Adrenal gland (tissue), 12 donors: ENCODE measurements around the gene RALGAPA1. TPM values are rescaled to one million over a fixed set of nuclear protein-coding genes. Genes with fewer than 3 reads are reported as not detected.

Source experiments
- DNase-seq, 7 donors: peaks; one replicate each; pipeline ENCODE4 v3.0.0-alpha.2; 2019 to 2020
- H3K27ac ChIP-seq, 5 donors: fragments of 200-600 bp; sonication (generic) in 4 of 5; 1 replicate in 3 of 5; 2 replicates in 2 of 5; pipeline versions ENCODE4 v1.5.1 to v1.8.0; 2016 to 2020; ENCODE audit warnings: mild to moderate bottlenecking in 1 of 5
- H3K27me3 ChIP-seq: fragments of 200-600 bp; 2 replicates; pipeline ENCODE4 v1.8.0; 2021
- H3K36me3 ChIP-seq, 2 donors: fragments of 200-600 bp; replicated peaks in 1 of 2; 1 replicate in 1 of 2; 2 replicates in 1 of 2; pipeline versions ENCODE4 v1.5.1 to v1.8.0; 2018 to 2022
- H3K4me1 ChIP-seq, 2 donors: fragments of 200-600 bp; replicated peaks in 1 of 2; 1 replicate in 1 of 2; 2 replicates in 1 of 2; pipeline versions ENCODE4 v1.5.1 to v1.8.0; 2018 to 2021
- H3K4me3 ChIP-seq, 4 donors: fragments of 200-600 bp; sonication (generic) in 3 of 4; one replicate each; pipeline ENCODE4 v1.5.1; 2016 to 2018
- H3K9me3 ChIP-seq, 3 donors: fragments of 200-600 bp; sonication (generic) in 1 of 3; replicated peaks in 1 of 3; 1 replicate in 2 of 3; 2 replicates in 1 of 3; pipeline versions ENCODE4 v1.5.1 to v1.8.0; 2016 to 2021
- POLR2A ChIP-seq, 2 donors: fragments of 450-650 bp; IDR thresholded peaks; one replicate each; pipeline ENCODE4 v1.6.1; 2017; ENCODE audit warnings: antibody characterized with exemption in 2 of 2, mild to moderate bottlenecking in 2 of 2, moderate library complexity in 1 of 2
- WGBS, 4 donors: extraction: QIAGEN DNeasy Blood & Tissue Kit in 2 of 4; methylation state at CpG; one replicate each; pipeline versions ENCODE4 v1.1.5 to v1.1.7; 2013 to 2017; 5-methylcytosine and 5-hydroxymethylcytosine counted together
- intact Hi-C, 2 donors: fragments of 100-400 bp; cut with DNase I; formaldehyde crosslinking; loops; one replicate each; pipeline versions ENCODE4 v1.14.1 to v1.15.0; 2022 to 2023
- polyA plus RNA-seq, 3 donors: library from polyadenylated mRNA; stranded (reverse); fragments of 200-250 nt in 2 of 3; fragments of 350-450 nt in 1 of 3; fragmentation: Illumina TruSeq in 1 of 3; extraction: RNeasy Lipid Tissue Mini Kit (QIAGEN cat#74804) in 1 of 3; gene quantifications; one replicate each; pipeline ENCODE4 v1.2.3, GENCODE V29; 2013 to 2014
- total RNA-seq, 9 donors: library from RNA; depleted of rRNA in 4 of 9; stranded (reverse); fragments of >200 nt in 4 of 9; fragments of 120-200 nt in 1 of 9; fragmentation: NEBNext Ultra II Directional in 1 of 9; extraction: Animal tissue kit (Norgen Biotek cat#: 25700) in 1 of 9; gene quantifications; one replicate each; pipeline versions ENCODE4 v1.1.0 to v1.2.4, GENCODE V29; 2013 to 2023
- TF ChIP-seq, protein P1 (sequence below), 6 experiments: fragments of 450-650 bp in 4 of 6; fragments of 200-600 bp in 2 of 6; sonication (generic) in 1 of 6; IDR thresholded peaks; 1 replicate in 5 of 6; 2 replicates in 1 of 6; pipeline versions ENCODE4 v1.5.1 to v1.8.0; 2016 to 2021; ENCODE audit warnings: antibody characterized with exemption in 6 of 6, mild to moderate bottlenecking in 2 of 6, moderate library complexity in 1 of 6
- donor health status: healthy with polysubstance abuse.
- donor health status: Bipolar disorder and iron deficiency.
- donor health status: DM: yes; HTN: yes; CAD: no.
- donor health status: DM: no; HTN: no; CAD: no.
- donor health status: DM: no; HTN: no; CAD: no.
- donor health status: DM: yes; HTN: yes; CAD: no.

Gene RALGAPA1
- total and polyA plus RNA-seq, 12 donors, result 31.7 to 116 (median 64.8) TPM

DNA sequence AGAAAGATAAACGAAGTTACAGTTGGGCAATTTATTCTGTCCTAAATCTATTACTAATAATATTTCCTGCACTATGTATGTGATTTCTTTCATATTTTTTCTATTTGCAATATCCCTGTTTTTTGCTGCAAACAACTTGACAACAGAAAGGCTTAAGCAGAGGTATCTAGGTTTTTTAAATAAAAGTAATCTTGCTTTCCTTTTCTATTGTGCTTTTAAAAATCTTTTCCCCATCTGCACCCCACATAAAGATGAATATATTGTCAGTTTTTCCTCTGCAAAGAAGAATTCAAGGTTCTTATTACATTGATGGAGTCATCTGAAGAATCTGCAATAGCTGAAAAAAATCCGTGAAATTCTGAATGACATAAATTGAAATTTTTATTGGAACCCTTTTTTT lies 502 bp upstream of the RALGAPA1 start:
- DNase-seq, result no peak
- Histone ChIP-seq H3K36me3 (no peaks in the 10 kb centered on the region), H3K4me1 (peaks cover 14 to 22% of the 10 kb centered on the region in 2 donors), H3K4me3 (peak overlapping the region in 1 of 4 donors; percentile 63), H3K27ac (peak overlapping the region; percentile 72 to 97 (median 90)), H3K27me3 (no peaks in the 10 kb centered on the region), H3K9me3 (no peaks in the 10 kb centered on the region)
- TF ChIP-seq POLR2A (IDR thresholded peaks at IDR 0.05), result no peak
- TF ChIP-seq, protein P1, sequence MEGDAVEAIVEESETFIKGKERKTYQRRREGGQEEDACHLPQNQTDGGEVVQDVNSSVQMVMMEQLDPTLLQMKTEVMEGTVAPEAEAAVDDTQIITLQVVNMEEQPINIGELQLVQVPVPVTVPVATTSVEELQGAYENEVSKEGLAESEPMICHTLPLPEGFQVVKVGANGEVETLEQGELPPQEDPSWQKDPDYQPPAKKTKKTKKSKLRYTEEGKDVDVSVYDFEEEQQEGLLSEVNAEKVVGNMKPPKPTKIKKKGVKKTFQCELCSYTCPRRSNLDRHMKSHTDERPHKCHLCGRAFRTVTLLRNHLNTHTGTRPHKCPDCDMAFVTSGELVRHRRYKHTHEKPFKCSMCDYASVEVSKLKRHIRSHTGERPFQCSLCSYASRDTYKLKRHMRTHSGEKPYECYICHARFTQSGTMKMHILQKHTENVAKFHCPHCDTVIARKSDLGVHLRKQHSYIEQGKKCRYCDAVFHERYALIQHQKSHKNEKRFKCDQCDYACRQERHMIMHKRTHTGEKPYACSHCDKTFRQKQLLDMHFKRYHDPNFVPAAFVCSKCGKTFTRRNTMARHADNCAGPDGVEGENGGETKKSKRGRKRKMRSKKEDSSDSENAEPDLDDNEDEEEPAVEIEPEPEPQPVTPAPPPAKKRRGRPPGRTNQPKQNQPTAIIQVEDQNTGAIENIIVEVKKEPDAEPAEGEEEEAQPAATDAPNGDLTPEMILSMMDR (IDR thresholded peaks at IDR 0.05), result no peak
- intact Hi-C loops, result no loop called here
- 15 to 36% (median 22%) methylated on average over 2 of the region's 2 CpGs for WGBS, 4 donors

DNA sequence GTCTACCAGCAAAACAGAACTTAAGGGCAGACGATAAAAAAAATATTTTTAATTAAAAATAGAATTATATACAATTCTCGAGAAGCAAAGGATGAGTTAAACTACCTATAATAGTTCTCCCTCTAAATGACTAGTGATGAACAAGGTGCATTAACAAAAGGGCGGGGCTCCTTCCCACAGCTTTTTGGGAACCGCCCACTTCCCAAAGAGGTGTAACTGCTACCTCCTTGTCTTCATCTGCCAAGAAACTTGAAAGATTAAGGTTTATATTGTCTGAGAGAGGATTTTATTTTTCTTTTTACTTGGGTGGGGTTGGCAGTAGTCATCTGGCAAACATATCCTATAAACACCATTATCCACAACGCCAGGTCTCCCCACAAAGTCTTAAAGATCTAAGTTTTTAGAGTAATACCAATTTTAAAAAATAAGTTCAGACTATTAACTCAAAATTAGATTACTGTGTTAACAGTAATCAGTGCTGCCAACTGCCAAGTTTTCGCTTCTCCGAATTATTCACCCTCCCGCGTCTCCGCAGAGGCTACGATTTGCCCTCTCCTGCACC lies 938 bp downstream of the RALGAPA1 start:
- TF ChIP-seq, protein P1 (IDR thresholded peaks at IDR 0.05), result no peak
- TF ChIP-seq POLR2A (IDR thresholded peaks at IDR 0.05), result no peak
- peak overlapping the region; percentile 72 to 97 (median 90) for H3K27ac ChIP-seq
- H3K4me3 ChIP-seq, result peak overlapping the region; percentile 45 to 95 (median 74)
- no peaks in the 10 kb centered on the region for H3K36me3 ChIP-seq
- peak in 1 of 7 donors; percentile 49 for DNase-seq
- H3K9me3 ChIP-seq, result no peaks in the 10 kb centered on the region
- 2 to 5% (median 3%) methylated on average over 11 of the region's 11 CpGs for WGBS, 4 donors
- peaks cover 20 to 30% of the 10 kb centered on the region in 2 donors for H3K4me1 ChIP-seq
- intact Hi-C loops, result no loop called here
- H3K27me3 ChIP-seq, result no peaks in the 10 kb centered on the region

DNA sequence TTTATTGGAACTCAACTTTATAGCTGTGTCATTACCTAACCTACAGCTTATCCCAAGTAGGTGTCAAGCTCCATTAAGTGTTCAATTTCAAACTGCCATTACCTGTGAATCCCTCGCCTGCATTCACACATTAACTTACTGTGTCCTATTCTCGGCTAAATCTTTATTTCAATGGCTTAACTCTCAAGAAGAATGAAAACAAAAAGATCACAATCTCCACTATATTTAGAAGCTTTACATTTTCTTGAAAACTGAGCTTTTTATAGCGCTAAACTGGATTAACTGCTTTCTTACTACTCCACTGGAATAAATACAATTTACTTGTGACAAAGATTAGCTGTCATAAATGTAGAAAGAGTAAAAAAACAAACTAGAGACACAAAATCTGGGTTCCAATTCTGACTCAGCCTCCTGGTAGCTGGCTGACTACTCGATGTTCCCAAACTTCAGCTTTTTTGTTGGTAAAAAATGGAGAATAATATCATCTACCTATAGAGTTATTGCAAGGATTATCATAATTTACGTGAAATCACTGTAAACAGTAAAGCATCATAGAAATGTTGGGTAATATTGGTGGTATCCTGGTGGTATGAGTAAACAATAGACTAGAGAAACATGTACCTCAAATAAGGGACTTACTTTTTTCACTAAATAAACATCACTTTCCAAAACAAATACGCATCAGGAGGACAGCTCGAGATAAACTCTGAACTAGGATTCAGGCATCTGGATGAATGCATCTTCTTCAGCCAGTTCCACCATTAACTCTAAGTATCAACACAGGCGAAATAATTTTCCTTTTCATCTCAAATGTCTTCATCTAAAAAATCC lies 1.7 kb downstream of the RALGAPA1 start:
- 71 to 77% (median 73%) methylated on average over 8 of the region's 8 CpGs for whole genome bisulfite sequencing, 4 donors
- Histone ChIP-seq H3K27ac (no peak overlapping the region), H3K27me3 (no peaks in the 10 kb centered on the region), H3K9me3 (no peaks in the 10 kb centered on the region), H3K4me1 (peaks cover 27 to 38% of the 10 kb centered on the region in 2 donors), H3K4me3 (peak overlapping the region in 1 of 4 donors; percentile 63), H3K36me3 (no peaks in the 10 kb centered on the region)
- no peak for DNase-seq
- intact Hi-C loops, result no loop called here
- no peak for TF ChIP-seq POLR2A (IDR thresholded peaks at IDR 0.05)
- TF ChIP-seq, protein P1 (IDR thresholded peaks at IDR 0.05), result no peak

DNA sequence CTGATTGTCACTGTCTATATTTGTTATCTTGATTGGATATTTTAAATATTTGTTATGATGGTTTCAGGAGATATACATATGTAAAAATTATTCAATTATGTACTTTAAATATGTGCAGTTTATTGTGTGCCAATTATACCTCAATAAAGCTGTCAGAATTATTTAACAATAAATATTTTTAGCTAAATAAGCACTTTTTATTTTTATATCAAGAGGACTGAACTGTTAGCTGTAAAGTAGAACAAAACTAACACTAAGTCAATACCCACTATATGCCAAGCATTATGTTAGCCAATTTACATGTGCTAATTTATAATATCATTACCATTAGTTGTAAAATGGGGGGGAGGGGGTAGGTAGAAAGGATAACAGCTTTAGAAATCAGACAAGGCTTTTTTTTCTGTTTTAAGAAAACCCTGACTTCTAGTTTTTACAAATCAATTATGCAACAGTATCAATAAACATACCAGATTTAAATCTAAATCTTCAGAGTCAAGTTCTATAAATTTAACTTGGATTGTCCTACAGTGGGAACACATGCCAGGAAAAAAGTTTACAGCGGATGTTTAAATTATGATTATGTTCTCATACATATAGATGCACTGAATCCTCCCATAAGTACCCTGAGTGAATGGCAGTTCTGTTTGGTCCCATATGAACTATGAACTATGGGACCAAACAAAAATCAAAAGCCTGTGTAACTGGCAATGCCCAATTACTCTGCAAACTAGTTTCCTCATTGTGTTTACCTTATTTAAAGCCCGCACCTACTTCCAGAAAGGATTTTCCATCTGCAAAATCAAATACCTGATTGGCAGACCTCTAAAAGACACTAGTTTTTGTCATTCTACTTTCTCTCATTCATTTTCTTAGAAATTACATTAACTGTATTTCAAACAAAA lies 2.8 kb downstream of the RALGAPA1 start:
- 91 to 96% (median 94%) methylated on average over 2 of the region's 2 CpGs for WGBS, 4 donors
- Histone ChIP-seq H3K4me3 (no peak overlapping the region), H3K27ac (no peak overlapping the region), H3K9me3 (no peaks in the 10 kb centered on the region), H3K36me3 (no peaks in the 10 kb centered on the region), H3K4me1 (peaks cover 27 to 38% of the 10 kb centered on the region in 2 donors), H3K27me3 (no peaks in the 10 kb centered on the region)
- no peak for DNase-seq
- TF ChIP-seq, protein P1 (IDR thresholded peaks at IDR 0.05), result no peak
- TF ChIP-seq POLR2A (IDR thresholded peaks at IDR 0.05), result no peak
- intact Hi-C loops, result no loop called here
